ENCODE measurements around the gene SLC4A4. TPM values are rescaled to one million over a fixed set of nuclear protein-coding genes. Genes with fewer than 3 reads are reported as not detected.

The SLC4A4 gene
- total RNA-seq, 4 donors from 2014 or later = 0.30 to 0.56 (median 0.34) TPM; not detected in 1

DNA sequence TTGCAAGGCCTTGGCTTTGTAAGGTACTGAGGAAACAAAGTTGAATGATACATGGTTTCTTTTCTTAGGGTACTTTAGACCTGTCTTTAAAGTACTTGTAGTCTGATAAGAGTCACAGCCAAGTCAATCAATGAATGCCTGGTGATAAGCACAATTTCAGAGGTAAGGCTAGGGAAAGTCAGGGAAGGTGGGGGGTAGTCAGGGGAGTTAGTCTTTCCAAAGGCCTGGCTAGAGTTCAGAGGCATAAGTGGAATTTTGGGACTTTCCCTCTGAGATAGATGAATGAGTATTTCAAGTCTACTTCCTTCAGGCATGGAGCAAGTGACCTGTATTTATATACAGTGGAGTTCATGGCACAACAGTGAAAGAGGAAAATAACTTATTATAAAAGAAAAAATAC, 78.3 kb downstream of the SLC4A4 start:
- DNase-seq (ENCODE audit: low spot score in 2 of 2) = no peak
- TF ChIP-seq, protein P1, sequence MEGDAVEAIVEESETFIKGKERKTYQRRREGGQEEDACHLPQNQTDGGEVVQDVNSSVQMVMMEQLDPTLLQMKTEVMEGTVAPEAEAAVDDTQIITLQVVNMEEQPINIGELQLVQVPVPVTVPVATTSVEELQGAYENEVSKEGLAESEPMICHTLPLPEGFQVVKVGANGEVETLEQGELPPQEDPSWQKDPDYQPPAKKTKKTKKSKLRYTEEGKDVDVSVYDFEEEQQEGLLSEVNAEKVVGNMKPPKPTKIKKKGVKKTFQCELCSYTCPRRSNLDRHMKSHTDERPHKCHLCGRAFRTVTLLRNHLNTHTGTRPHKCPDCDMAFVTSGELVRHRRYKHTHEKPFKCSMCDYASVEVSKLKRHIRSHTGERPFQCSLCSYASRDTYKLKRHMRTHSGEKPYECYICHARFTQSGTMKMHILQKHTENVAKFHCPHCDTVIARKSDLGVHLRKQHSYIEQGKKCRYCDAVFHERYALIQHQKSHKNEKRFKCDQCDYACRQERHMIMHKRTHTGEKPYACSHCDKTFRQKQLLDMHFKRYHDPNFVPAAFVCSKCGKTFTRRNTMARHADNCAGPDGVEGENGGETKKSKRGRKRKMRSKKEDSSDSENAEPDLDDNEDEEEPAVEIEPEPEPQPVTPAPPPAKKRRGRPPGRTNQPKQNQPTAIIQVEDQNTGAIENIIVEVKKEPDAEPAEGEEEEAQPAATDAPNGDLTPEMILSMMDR (IDR thresholded peaks at IDR 0.05) = no peak
- TF ChIP-seq EP300 (IDR thresholded peaks at IDR 0.05) = no peak
- no peak for TF ChIP-seq POLR2A (IDR thresholded peaks at IDR 0.05)
- TF ChIP-seq POLR2AphosphoS5 (IDR thresholded peaks at IDR 0.05) = no peak
- H3K4me3 ChIP-seq = no peak overlapping the region

DNA sequence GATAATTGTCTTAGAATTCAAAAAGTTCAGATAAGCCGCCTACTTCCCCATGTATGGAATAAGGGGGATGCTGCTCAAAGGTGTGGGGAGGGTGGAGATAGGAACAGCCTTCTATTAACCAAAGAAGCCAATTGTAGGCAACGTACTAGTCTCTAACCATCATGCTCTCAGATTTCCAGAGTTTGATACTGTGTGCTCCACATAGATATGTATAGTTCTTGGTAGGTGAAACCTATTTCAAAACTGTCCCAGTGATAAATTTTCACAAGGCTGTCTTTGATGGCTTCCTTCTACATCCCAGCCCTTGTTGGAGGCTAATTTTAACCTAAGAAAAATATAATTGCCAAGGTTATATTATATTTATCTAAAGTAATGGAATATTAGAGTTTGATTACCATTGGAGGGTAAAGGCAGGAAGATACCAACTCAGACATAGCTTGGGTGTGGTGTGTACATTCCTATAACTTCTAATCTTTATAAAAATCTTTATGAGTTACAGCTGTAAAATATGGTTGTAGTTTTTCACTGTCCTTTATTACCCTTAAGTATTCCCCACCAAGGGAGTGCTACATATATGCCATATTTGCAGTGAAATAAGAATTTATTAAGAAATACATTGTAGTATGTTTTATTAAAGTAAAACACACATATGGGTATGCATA, 87.7 kb downstream of the SLC4A4 start:
- no peaks in the 10 kb centered on the region for H3K9me3 ChIP-seq
- 82% methylated on average over 2 of the region's 2 CpGs for WGBS
- no peak for DNase-seq (ENCODE audit: low spot score in 2 of 2)
- H3K4me3 ChIP-seq = no peak overlapping the region
- no peak for TF ChIP-seq EP300 (IDR thresholded peaks at IDR 0.05)
- no peak for TF ChIP-seq POLR2A (IDR thresholded peaks at IDR 0.05)
- TF ChIP-seq, protein P1 (IDR thresholded peaks at IDR 0.05) = no peak
- no peak for TF ChIP-seq POLR2AphosphoS5 (IDR thresholded peaks at IDR 0.05)
- no peaks in the 10 kb centered on the region for H3K36me3 ChIP-seq
- no peaks in the 10 kb centered on the region for H3K4me1 ChIP-seq
- H3K27me3 ChIP-seq = no peaks in the 10 kb centered on the region
- no peak overlapping the region for H3K27ac ChIP-seq

More for the DNA sequence above, 78.3 kb downstream of the SLC4A4 start:
- Histone ChIP-seq H3K27me3 (no peaks in the 10 kb centered on the region), H3K9me3 (no peaks in the 10 kb centered on the region), H3K4me1 (no peaks in the 10 kb centered on the region), H3K27ac (no peak overlapping the region), H3K36me3 (no peaks in the 10 kb centered on the region)

DNA sequence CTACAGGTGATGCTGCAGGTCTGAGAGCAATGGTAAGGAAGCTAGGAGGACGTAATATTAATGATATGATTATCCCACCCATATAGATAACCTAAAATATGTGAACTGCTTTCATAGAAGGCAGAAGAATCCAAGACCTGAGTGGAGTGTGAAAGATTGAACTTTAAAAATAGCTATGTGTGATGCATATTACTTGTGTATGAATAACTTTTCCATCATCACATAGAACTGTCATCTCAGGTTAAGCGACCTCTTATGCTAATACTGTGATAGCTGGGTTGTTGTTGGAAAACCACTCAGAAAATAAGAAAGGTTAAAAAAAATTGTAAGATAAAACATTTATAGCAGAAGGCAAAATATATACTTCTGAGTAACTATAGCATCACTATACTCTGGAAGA, 90.3 kb downstream of the SLC4A4 start:
- no peaks in the 10 kb centered on the region for H3K9me3 ChIP-seq
- H3K27ac ChIP-seq = no peak overlapping the region
- H3K4me1 ChIP-seq = no peaks in the 10 kb centered on the region
- H3K27me3 ChIP-seq = no peaks in the 10 kb centered on the region
- no peak overlapping the region for H3K4me3 ChIP-seq
- DNase-seq (ENCODE audit: low spot score in 2 of 2) = no peak
- H3K36me3 ChIP-seq = no peaks in the 10 kb centered on the region
- 89% methylated on average over 2 of the region's 2 CpGs for WGBS
- TF ChIP-seq POLR2A (IDR thresholded peaks at IDR 0.05) = no peak
- TF ChIP-seq, protein P1 (IDR thresholded peaks at IDR 0.05) = no peak
- TF ChIP-seq POLR2AphosphoS5 (IDR thresholded peaks at IDR 0.05) = no peak
- no peak for TF ChIP-seq EP300 (IDR thresholded peaks at IDR 0.05)

DNA sequence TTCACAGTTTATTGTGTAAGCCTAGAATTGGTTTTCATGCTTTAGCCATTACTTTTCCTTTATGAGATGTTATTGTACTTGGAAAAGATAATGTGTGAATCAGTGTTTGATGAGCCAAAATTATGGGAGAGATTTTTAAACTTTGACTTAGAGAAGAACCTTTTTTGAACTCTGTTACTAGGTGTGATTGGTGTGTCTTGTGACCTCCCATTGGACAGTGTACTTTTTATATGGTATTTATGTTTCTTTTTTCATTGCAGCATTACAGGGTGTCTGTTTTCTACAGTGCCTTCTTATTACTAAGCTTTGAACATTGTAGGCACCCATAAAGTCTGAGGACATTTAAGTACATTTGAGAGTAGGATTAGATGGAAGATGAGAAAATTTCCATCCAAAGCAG, 91.1 kb downstream of the SLC4A4 start:
- no peak overlapping the region for H3K4me3 ChIP-seq
- no peaks in the 10 kb centered on the region for H3K27me3 ChIP-seq
- no peak for DNase-seq (ENCODE audit: low spot score in 2 of 2)
- H3K4me1 ChIP-seq = no peaks in the 10 kb centered on the region
- TF ChIP-seq POLR2AphosphoS5 (IDR thresholded peaks at IDR 0.05) = no peak
- H3K36me3 ChIP-seq = no peaks in the 10 kb centered on the region
- H3K9me3 ChIP-seq = no peaks in the 10 kb centered on the region
- H3K27ac ChIP-seq = no peak overlapping the region

DNA sequence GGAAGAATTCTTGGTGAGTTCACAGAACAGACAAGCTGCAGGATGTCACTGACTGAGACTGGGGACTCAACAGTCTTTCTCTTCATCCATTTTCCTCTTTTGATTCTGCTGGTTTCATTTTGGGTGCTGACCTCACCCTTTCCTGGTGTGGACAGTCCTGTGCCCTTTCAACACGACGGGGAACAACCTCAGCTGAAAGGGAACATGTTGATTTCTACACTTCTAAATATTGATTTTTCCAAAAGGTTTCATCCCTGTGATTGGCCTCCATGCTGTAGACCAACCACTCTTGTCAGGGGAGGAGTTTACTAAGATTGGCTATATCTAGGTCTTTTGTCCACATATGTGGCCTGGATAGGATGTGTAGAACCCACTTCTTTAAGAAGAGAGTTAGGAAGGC, 91.8 kb downstream of the SLC4A4 start:
- H3K27ac ChIP-seq = no peak overlapping the region
- H3K36me3 ChIP-seq = no peaks in the 10 kb centered on the region
- WGBS = 88% methylated on average over 2 of the region's 2 CpGs
- TF ChIP-seq POLR2A (IDR thresholded peaks at IDR 0.05) = no peak
- no peak for TF ChIP-seq POLR2AphosphoS5 (IDR thresholded peaks at IDR 0.05)
- TF ChIP-seq EP300 (IDR thresholded peaks at IDR 0.05) = no peak
- TF ChIP-seq, protein P1 (IDR thresholded peaks at IDR 0.05) = no peak
- no peak for DNase-seq (ENCODE audit: low spot score in 2 of 2)
- H3K9me3 ChIP-seq = no peaks in the 10 kb centered on the region
- no peak overlapping the region for H3K4me3 ChIP-seq
- no peaks in the 10 kb centered on the region for H3K27me3 ChIP-seq
- no peaks in the 10 kb centered on the region for H3K4me1 ChIP-seq

DNA sequence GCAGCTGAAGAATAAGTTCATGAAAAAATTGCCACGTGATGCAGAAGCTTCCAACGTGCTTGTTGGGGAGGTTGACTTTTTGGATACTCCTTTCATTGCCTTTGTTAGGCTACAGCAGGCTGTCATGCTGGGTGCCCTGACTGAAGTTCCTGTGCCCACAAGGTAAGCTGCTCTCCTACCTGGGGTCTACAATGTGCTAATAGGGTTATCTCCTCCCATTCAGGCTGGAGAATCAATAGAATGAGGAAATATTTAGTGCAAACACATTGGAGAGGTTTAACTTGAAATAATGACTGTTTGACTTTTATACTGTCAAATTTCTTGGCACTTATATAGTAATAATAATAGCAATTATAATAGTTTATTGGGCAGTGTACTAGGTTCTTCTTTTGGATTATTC, 101.8 kb downstream of the SLC4A4 start:
- H3K27me3 ChIP-seq = no peaks in the 10 kb centered on the region
- no peak for TF ChIP-seq POLR2A (IDR thresholded peaks at IDR 0.05)
- TF ChIP-seq, protein P1 (IDR thresholded peaks at IDR 0.05) = no peak
- TF ChIP-seq EP300 (IDR thresholded peaks at IDR 0.05) = no peak
- TF ChIP-seq POLR2AphosphoS5 (IDR thresholded peaks at IDR 0.05) = no peak
- no peaks in the 10 kb centered on the region for H3K4me1 ChIP-seq
- H3K27ac ChIP-seq = no peak overlapping the region
- WGBS = 88% methylated on average over 2 of the region's 2 CpGs
- no peak for DNase-seq (ENCODE audit: low spot score in 2 of 2)
- H3K36me3 ChIP-seq = no peaks in the 10 kb centered on the region
- H3K4me3 ChIP-seq = no peak overlapping the region
- no peaks in the 10 kb centered on the region for H3K9me3 ChIP-seq

Data from suprapubic skin (tissue), 4 donors.